ENCODE data around the gene SLPI.

DNA sequence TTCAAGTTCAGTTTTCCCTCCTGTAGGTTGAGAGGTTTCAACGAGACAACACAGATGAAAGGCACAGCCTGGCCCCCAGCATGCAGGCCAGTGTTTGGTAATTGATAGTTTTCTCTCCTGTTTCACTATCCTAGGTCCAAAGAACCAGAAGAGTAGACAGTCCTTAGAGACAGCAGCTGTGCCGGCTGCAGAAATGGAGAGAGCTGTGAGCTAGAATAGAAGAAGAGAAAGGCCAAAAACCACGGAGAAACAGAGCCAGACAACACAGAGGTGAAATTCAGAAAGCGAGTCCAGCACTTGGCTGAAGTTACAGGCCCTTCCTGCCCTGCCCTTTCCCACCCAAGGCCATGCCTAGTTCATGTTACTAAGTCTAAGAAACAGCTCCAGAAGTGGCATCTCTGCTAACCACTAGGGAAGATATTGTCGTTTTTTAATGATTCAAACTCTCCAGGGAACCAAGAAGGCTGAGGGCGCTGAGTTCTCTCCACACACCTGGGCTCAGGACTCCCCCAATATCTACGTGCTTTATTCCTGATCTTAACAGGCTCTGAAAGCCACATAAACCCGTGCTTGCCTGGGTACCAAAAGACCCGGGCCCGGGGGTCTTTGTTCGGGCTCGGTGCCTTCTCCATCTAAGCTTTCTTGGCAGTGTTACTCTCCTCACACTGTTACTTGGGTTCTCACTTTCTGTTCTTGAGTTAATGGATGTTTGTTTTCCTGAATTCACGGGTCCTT, 35.7 kb upstream of the SLPI start:
- TF ChIP-seq CTCF (conservative IDR thresholded peaks at IDR 0.05; ENCODE audit: low read depth, low read length) (no peak), EZH2 (IDR thresholded peaks at IDR 0.05; ENCODE audit: low read length, unreplicated experiment) (no peak)
